IMR-90 (cell line): ENCODE results near the gene TRAK2. TPM values are rescaled to one million over a fixed set of nuclear protein-coding genes. Genes with fewer than 3 reads are reported as not detected.

ENCODE experiments used
- ATAC-seq: fragments of 200-7000 bp; cut with Tn5 transposase; 2 replicates; pipeline ENCODE4 v1.9.1; 2020; ENCODE audit warnings: low read depth, mild to moderate bottlenecking, moderate library complexity
- BruUV-seq: library from RNA; stranded (reverse); fragments of 400-500 nt; replicated peaks from 2 replicates; lab custom pipeline; 2021; lab: Mats Ljungman, UMichigan
- CTCF ChIA-PET: fragments of 300-600 bp; formaldehyde crosslinking; extraction: SDS; loops from one replicate; lab custom pipeline; 2021; ENCODE audit warnings: antibody characterized with exemption; lab: Yijun Ruan, JAX
- POLR2A ChIA-PET: fragments of 300-600 bp; sonication (Branson Sonifier 250); formaldehyde crosslinking; loops from one replicate; lab custom pipeline; 2022; ENCODE audit warnings: antibody characterized with exemption; ENCODE audit not compliant: unreplicated experiment; lab: Charles Lee
- DNase-seq: peaks from one replicate; pipeline ENCODE4 v3.0.0; 2013
- H2AFZ ChIP-seq: replicated peaks from 2 replicates; pipeline ENCODE3; 2013; ENCODE audit warnings: low read length, mild to moderate bottlenecking; ENCODE audit not compliant: poor library complexity
- H2AK5ac ChIP-seq: 2 replicates; pipeline ENCODE4 v1.6.1; 2013; ENCODE audit warnings: low read depth, low read length, inconsistent platforms
- H2AK9ac ChIP-seq: replicated peaks from 2 replicates; pipeline ENCODE3; 2013; ENCODE audit warnings: mild to moderate bottlenecking, low read depth, low read length, moderate library complexity; ENCODE audit not compliant: poor library complexity
- H2BK120ac ChIP-seq: 2 replicates; pipeline ENCODE4 v1.6.1; 2013; ENCODE audit warnings: low read depth, low read length, inconsistent platforms
- H2BK15ac ChIP-seq: 3 replicates; pipeline ENCODE4 v1.6.1; 2013; ENCODE audit warnings: low read depth, low read length, inconsistent platforms
- H2BK20ac ChIP-seq: 2 replicates; pipeline ENCODE4 v1.6.1; 2013; ENCODE audit warnings: low read depth, mild to moderate bottlenecking, inconsistent platforms, low read length, moderate library complexity
- H2BK5ac ChIP-seq: 2 replicates; pipeline ENCODE4 v1.6.1; 2013; ENCODE audit warnings: mild to moderate bottlenecking, low read depth, low read length, inconsistent platforms; ENCODE audit not compliant: poor library complexity, severe bottlenecking
- H3K14ac ChIP-seq: replicated peaks from 2 replicates; pipeline ENCODE4 v1.6.1; 2013; ENCODE audit warnings: low read depth, low read length, inconsistent platforms
- H3K18ac ChIP-seq: 2 replicates; pipeline ENCODE4 v1.6.1; 2013; ENCODE audit warnings: low read depth, low read length, control low read depth
- H3K23ac ChIP-seq: 2 replicates; pipeline ENCODE4 v1.6.1; 2013; ENCODE audit warnings: low read depth, low read length, inconsistent platforms
- H3K27ac ChIP-seq: 2 replicates; pipeline ENCODE4 v1.5.1; 2013; ENCODE audit warnings: mild to moderate bottlenecking, control low read depth, low read length; ENCODE audit not compliant: insufficient read depth
- H3K27me3 ChIP-seq: 2 replicates; pipeline ENCODE4 v1.6.1; 2013; ENCODE audit warnings: low read length; ENCODE audit not compliant: control insufficient read depth, insufficient read depth
- H3K36me3 ChIP-seq: 2 replicates; pipeline ENCODE4 v1.6.1; 2013; ENCODE audit warnings: low read length, mixed read lengths; ENCODE audit not compliant: control insufficient read depth, insufficient read depth
- H3K4ac ChIP-seq: 2 replicates; pipeline ENCODE4 v1.6.1; 2013; ENCODE audit warnings: low read depth, low read length, inconsistent platforms
- H3K4me1 ChIP-seq: 2 replicates; pipeline ENCODE4 v1.6.1; 2013; ENCODE audit warnings: low read length, mixed read lengths; ENCODE audit not compliant: control insufficient read depth, insufficient read depth
- H3K4me2 ChIP-seq: 2 replicates; pipeline ENCODE4 v1.6.1; 2013; ENCODE audit warnings: low read depth, mild to moderate bottlenecking, control low read depth, low read length, moderate library complexity
- H3K4me3 ChIP-seq: 2 replicates; pipeline ENCODE4 v1.5.1; 2013; ENCODE audit warnings: low read depth, mild to moderate bottlenecking, control low read depth, low read length, moderate library complexity; ENCODE audit not compliant: insufficient read depth
- H3K56ac ChIP-seq: 2 replicates; pipeline ENCODE4 v1.6.1; 2013; ENCODE audit warnings: low read length, inconsistent platforms; ENCODE audit not compliant: insufficient read depth; ENCODE audit errors: extremely low read depth
- H3K79me1 ChIP-seq, 2 experiments: 2 replicates each; pipeline ENCODE4 v1.6.1; 2013; ENCODE audit warnings: low read length in 2 of 2, inconsistent platforms in 1 of 2, low read depth in 1 of 2
- H3K9ac ChIP-seq: 2 replicates; pipeline ENCODE4 v1.6.1; 2013; ENCODE audit warnings: low read depth, low read length, control low read depth
- H3K9me1 ChIP-seq: 2 replicates; pipeline ENCODE4 v1.6.1; 2013; ENCODE audit warnings: low read length, inconsistent platforms; ENCODE audit not compliant: insufficient read depth
- H3K9me3 ChIP-seq: 2 replicates; pipeline ENCODE4 v1.6.1; 2013; ENCODE audit warnings: low read length; ENCODE audit not compliant: control insufficient read depth, insufficient read depth
- H4K20me1 ChIP-seq: 2 replicates; pipeline ENCODE4 v1.6.1; 2013; ENCODE audit warnings: low read length, inconsistent platforms; ENCODE audit not compliant: insufficient read depth
- H4K5ac ChIP-seq: 2 replicates; pipeline ENCODE4 v1.6.1; 2013; ENCODE audit warnings: mild to moderate bottlenecking, low read depth, low read length, control low read depth
- H4K8ac ChIP-seq, 2 experiments: 2 replicates each; pipeline ENCODE4 v1.6.1; 2013; ENCODE audit warnings: low read depth in 2 of 2, low read length in 2 of 2, control low read depth in 1 of 2, inconsistent platforms in 1 of 2
- H4K91ac ChIP-seq: 2 replicates; pipeline ENCODE4 v1.6.1; 2013; ENCODE audit warnings: low read depth, low read length, inconsistent platforms; ENCODE audit not compliant: insufficient read depth
- FOS ChIP-seq: fragments of 150-350 bp; IDR thresholded peaks from 2 replicates; pipeline ENCODE4 v1.6.1; 2016; ENCODE audit warnings: low read depth, low read length
- RCOR1 ChIP-seq: IDR thresholded peaks from 2 replicates; pipeline ENCODE4 v1.6.1; 2012; ENCODE audit warnings: mild to moderate bottlenecking, low read length, improper control_type of control experiment; ENCODE audit not compliant: insufficient replicate concordance
- WGBS, 2 experiments: methylation state at CpG; one replicate each; pipeline versions ENCODE4 v1.1.5 to v1.1.7; 2013; ENCODE audit warnings: missing lambda C conversion rate in 2 of 2; ENCODE audit not compliant: insufficient read length in 1 of 2; ENCODE audit errors: extremely low coverage in 2 of 2; 5-methylcytosine and 5-hydroxymethylcytosine counted together
- dilution Hi-C: fragments of 300-500 bp; cut with HindIII; formaldehyde crosslinking; loops from one replicate; pipeline ENCODE4 v1.14.3; 2018; ENCODE audit warnings: low sequenced_read_pairs; ENCODE audit not compliant: unreplicated experiment
- in situ Hi-C: fragments of 300-500 bp; cut with MboI; formaldehyde crosslinking; loops from 3 replicates; pipeline ENCODE4 v1.14.3; 2019; ENCODE audit warnings: low sequenced_read_pairs, inconsistent platforms, mixed read lengths
- intact Hi-C: fragments of 100-400 bp; cut with micrococcal nuclease; formaldehyde crosslinking; loops from 2 replicates; pipeline ENCODE4 v1.10.0; 2022
- polyA plus RNA-seq, 3 experiments: library from polyadenylated mRNA; depleted of rRNA; stranded (reverse); fragments of >200 nt; gene quantifications; 2 replicates each; pipeline ENCODE4 v1.2.3, GENCODE V29; 2012; ENCODE audit warnings: low replicate concordance in 1 of 3
- total RNA-seq: library from RNA; depleted of rRNA; stranded (reverse); fragments of >200 nt; gene quantifications from 2 replicates; pipeline ENCODE4 v1.2.3, GENCODE V29; 2012

Gene TRAK2
- total and polyA plus RNA-seq, 2 of the 4 experiments (the other 2 are of a cell fraction) = 13.1 to 65.4 TPM

GRCh38 chr2:201358684-201359083 lies 92.6 kb downstream of the TRAK2 start:
- Histone ChIP-seq H3K9me1 (peaks cover 2% of the 10 kb centered on the region; the same call in 1 of the 2 replicates), H3K18ac (no peak overlapping the region), H2BK20ac (peak overlapping the region; percentile 21; the same call in 1 of the 2 replicates), H4K8ac (0 out of 4 replicates have a peak overlapping the region, but pooled peaks of 1 of the 2 experiments have one; percentile 22), H3K27me3 (no peaks in the 10 kb centered on the region), H3K4me2 (no peak overlapping the region), H3K56ac (no peak overlapping the region), H3K79me1 (no peaks in the 10 kb centered on the region), H2BK120ac (no peak overlapping the region), H2AK9ac (peak overlapping the region; percentile 56), H3K36me3 (peaks cover 9% of the 10 kb centered on the region), H4K91ac (no peak overlapping the region), H3K23ac (no peak overlapping the region), H3K4me1 (peaks cover 3% of the 10 kb centered on the region), H3K9ac (no peak overlapping the region), H3K4me3 (no peak overlapping the region), H4K20me1 (no peaks in the 10 kb centered on the region), H3K27ac (no peak overlapping the region), H2AK5ac (peak overlapping the region; percentile 39; the same call in 1 of the 2 replicates), H3K14ac (peak overlapping the region; percentile 68; the same call in 1 of the 2 replicates), H2BK15ac (no peak overlapping the region), H3K9me3 (peaks cover 4% of the 10 kb centered on the region; the same call in 1 of the 2 replicates), H2BK5ac (peak overlapping the region; percentile 29), H4K5ac (no peak overlapping the region), H3K4ac (peak overlapping the region; percentile 39; the same call in 1 of the 2 replicates), H2AFZ (peak overlapping the region; percentile 62)
- ChIA-PET POLR2A (no interaction called here), CTCF (no interaction called here)
- peak; percentile 92 for DNase-seq
- 94% methylated on average over 5 of the region's 7 CpGs; no CpG with 5 or more reads in 1 of the 2 experiments for WGBS, 2 experiments
- dilution Hi-C loops = no loop called here
- in situ Hi-C loops = no loop called here
- TF ChIP-seq RCOR1 (no peak), FOS (peak; percentile 77)
- no TSS peak for BruUV-seq
- intact Hi-C loops = no loop called here
- peak; percentile 70 for ATAC-seq
